Right atrium auricular region (tissue), 2 donors: ENCODE results near the gene LOXL1. TPM values are rescaled to one million over a fixed set of nuclear protein-coding genes. Genes with fewer than 3 reads are reported as not detected.
A peak's percentile ranks its signal among the peaks of the same experiment; 100 is the strongest.

Experiments
- DNase-seq: peaks from one replicate; pipeline ENCODE4 v3.0.0-alpha.2; 2019; ENCODE audit warnings: low spot score
- H3K27ac ChIP-seq, 2 donors: fragments of 200-600 bp; sonication (generic); 1 replicate in 1 of 2; 2 replicates in 1 of 2; pipeline ENCODE4 v1.5.1; 2016 to 2019
- H3K27me3 ChIP-seq, 2 donors: fragments of 200-600 bp; sonication (generic); one replicate each; pipeline versions ENCODE4 v1.5.1 to v1.6.0; 2017 to 2019
- H3K36me3 ChIP-seq: fragments of 200-600 bp; sonication (generic); one replicate; pipeline ENCODE4 v1.5.1; 2016
- H3K4me1 ChIP-seq, 2 donors: fragments of 200-600 bp; sonication (generic); one replicate each; pipeline versions ENCODE4 v1.5.1 to v1.6.0; 2017 to 2019
- H3K4me3 ChIP-seq, 2 donors: fragments of 200-600 bp; sonication (generic); 1 replicate in 1 of 2; 2 replicates in 1 of 2; pipeline ENCODE4 v1.5.1; 2017 to 2019; ENCODE audit warnings: mild to moderate bottlenecking in 1 of 2, moderate library complexity in 1 of 2
- H3K9me3 ChIP-seq, 2 donors: fragments of 200-600 bp; sonication (generic); one replicate each; pipeline ENCODE4 v1.5.1; 2019
- CTCF ChIP-seq, 2 donors: fragments of 200-600 bp; sonication (generic); IDR thresholded peaks; one replicate each; pipeline ENCODE4 v1.5.1; 2019; ENCODE audit warnings: antibody characterized with exemption in 2 of 2
- total RNA-seq, 2 donors: library from RNA; depleted of rRNA; stranded (reverse); fragments of >200 nt; gene quantifications; one replicate each; pipeline ENCODE4 v1.1.0, GENCODE V29; 2016

The LOXL1 gene
- total RNA-seq, 2 donors from 2014 or later: 22.2 to 59.0 TPM

GRCh38 chr15:73923156-73923487 lies 3.1 kb upstream of the LOXL1 start:
- Histone ChIP-seq H3K4me1 (peaks cover 0 to 72% of the 10 kb centered on the region in 2 donors), H3K4me3 (no peak overlapping the region), H3K9me3 (no peaks in the 10 kb centered on the region), H3K36me3 (no peaks in the 10 kb centered on the region), H3K27ac (peak overlapping the region; percentile 79 to 80), H3K27me3 (no peaks in the 10 kb centered on the region)
- no peak for DNase-seq
- no peak for TF ChIP-seq CTCF (IDR thresholded peaks at IDR 0.05)

GRCh38 chr15:73923488-73924164 lies 2.6 kb upstream of the LOXL1 start:
- no peak for DNase-seq
- Histone ChIP-seq H3K4me1 (peaks cover 0 to 74% of the 10 kb centered on the region in 2 donors), H3K27ac (peak overlapping the region; percentile 79 to 80), H3K36me3 (no peaks in the 10 kb centered on the region), H3K9me3 (no peaks in the 10 kb centered on the region), H3K27me3 (no peaks in the 10 kb centered on the region), H3K4me3 (no peak overlapping the region)
- TF ChIP-seq CTCF (IDR thresholded peaks at IDR 0.05): no peak

- H3K27ac ChIP-seq: peak overlapping the region; percentile 79 to 80
- TF ChIP-seq CTCF (IDR thresholded peaks at IDR 0.05): no peak
- no peak overlapping the region for H3K4me3 ChIP-seq
- H3K9me3 ChIP-seq: no peaks in the 10 kb centered on the region
- no peaks in the 10 kb centered on the region for H3K36me3 ChIP-seq
- H3K4me1 ChIP-seq: peaks cover 0 to 78% of the 10 kb centered on the region in 2 donors
- no peaks in the 10 kb centered on the region for H3K27me3 ChIP-seq
- DNase-seq: peak; percentile 77
Observed at GRCh38 chr15:73924171-73924921, 1.9 kb upstream of the LOXL1 start.

- no peak for DNase-seq
- H3K9me3 ChIP-seq: no peaks in the 10 kb centered on the region
- H3K4me3 ChIP-seq: peak overlapping the region in 1 of 2 donors; percentile 69
- no peak for TF ChIP-seq CTCF (IDR thresholded peaks at IDR 0.05)
- H3K4me1 ChIP-seq: peaks cover 0 to 93% of the 10 kb centered on the region in 2 donors
- H3K27me3 ChIP-seq: no peaks in the 10 kb centered on the region
- no peaks in the 10 kb centered on the region for H3K36me3 ChIP-seq
- H3K27ac ChIP-seq: peak overlapping the region; percentile 80 to 86
Observed at GRCh38 chr15:73925848-73926218, 429 bp upstream of the LOXL1 start.

GRCh38 chr15:73927003-73927475 lies 777 bp downstream of the LOXL1 start:
- H3K4me3 ChIP-seq: peak overlapping the region; percentile 59 to 69
- no peak for DNase-seq

More at GRCh38 chr15:73927003-73927475, 777 bp downstream of the LOXL1 start:
- H3K36me3 ChIP-seq: no peaks in the 10 kb centered on the region
- no peaks in the 10 kb centered on the region for H3K9me3 ChIP-seq
- H3K4me1 ChIP-seq: peaks cover 0 to 89% of the 10 kb centered on the region in 2 donors
- H3K27me3 ChIP-seq: no peaks in the 10 kb centered on the region
- peak overlapping the region; percentile 80 to 86 for H3K27ac ChIP-seq
- no peak for TF ChIP-seq CTCF (IDR thresholded peaks at IDR 0.05)
